H9 (cell line): ENCODE measurements around the gene ALLC. TPM values are rescaled to one million over a fixed set of nuclear protein-coding genes. Genes with fewer than 3 reads are reported as not detected.

Experiments
- DNase-seq: peaks from one replicate; pipeline ENCODE4 v3.0.0-alpha.2; 2017
- H2AFZ ChIP-seq: one replicate; pipeline ENCODE4 v1.6.1; 2013; ENCODE audit warnings: mild to moderate bottlenecking, low read length, control low read depth, moderate library complexity
- H2AK5ac ChIP-seq: 2 replicates; pipeline ENCODE4 v1.6.1; 2013; ENCODE audit warnings: low read length, control low read depth, mixed read lengths; ENCODE audit not compliant: insufficient read length
- H2BK120ac ChIP-seq: one replicate; pipeline ENCODE4 v1.6.1; 2013; ENCODE audit warnings: low read depth, mild to moderate bottlenecking, low read length, control low read depth, inconsistent platforms; ENCODE audit not compliant: poor library complexity, severe bottlenecking
- H2BK12ac ChIP-seq: 2 replicates; pipeline ENCODE4 v1.6.1; 2013; ENCODE audit warnings: low read length, control low read depth, mixed read lengths, low read depth; ENCODE audit not compliant: insufficient read length
- H2BK15ac ChIP-seq: 2 replicates; pipeline ENCODE4 v1.6.1; 2013; ENCODE audit warnings: low read depth, low read length, control low read depth
- H2BK20ac ChIP-seq: one replicate; pipeline ENCODE4 v1.6.1; 2013; ENCODE audit warnings: low read depth, mild to moderate bottlenecking, low read length, control low read depth, inconsistent platforms; ENCODE audit not compliant: poor library complexity, severe bottlenecking
- H2BK5ac ChIP-seq: 2 replicates; pipeline ENCODE4 v1.6.1; 2013; ENCODE audit warnings: low read length, control low read depth, mixed read lengths; ENCODE audit not compliant: insufficient read length
- H3K14ac ChIP-seq: 2 replicates; pipeline ENCODE4 v1.6.1; 2013; ENCODE audit warnings: low read length, control low read depth; ENCODE audit not compliant: insufficient read depth
- H3K18ac ChIP-seq: 2 replicates; pipeline ENCODE4 v1.6.1; 2013; ENCODE audit warnings: low read depth, mild to moderate bottlenecking, mixed read lengths, low read length, control low read depth; ENCODE audit not compliant: insufficient read length
- H3K23ac ChIP-seq: 2 replicates; pipeline ENCODE4 v1.6.1; 2013; ENCODE audit warnings: low read length, control low read depth, mixed read lengths, low read depth; ENCODE audit not compliant: insufficient read length
- H3K23me2 ChIP-seq: 2 replicates; pipeline ENCODE4 v1.6.1; 2013; ENCODE audit warnings: low read depth, mild to moderate bottlenecking, mixed read lengths, low read length, control low read depth; ENCODE audit not compliant: insufficient read length, poor library complexity, severe bottlenecking
- H3K27ac ChIP-seq: 2 replicates; pipeline ENCODE4 v1.5.1; 2013; ENCODE audit warnings: low read length, control low read depth, mixed read lengths, low read depth; ENCODE audit not compliant: insufficient read length
- H3K27me3 ChIP-seq: 2 replicates; pipeline ENCODE4 v1.6.1; 2013; ENCODE audit warnings: low read length, control low read depth, inconsistent platforms; ENCODE audit not compliant: insufficient read depth
- H3K4ac ChIP-seq: 2 replicates; pipeline ENCODE4 v1.6.1; 2013; ENCODE audit warnings: low read depth, mild to moderate bottlenecking, control low read depth, inconsistent platforms, low read length, moderate library complexity
- H3K4me1 ChIP-seq: 2 replicates; pipeline ENCODE4 v1.6.1; 2013; ENCODE audit warnings: low read length, control low read depth, inconsistent platforms; ENCODE audit not compliant: insufficient read depth
- H3K4me2 ChIP-seq: 2 replicates; pipeline ENCODE4 v1.6.1; 2013; ENCODE audit warnings: low read length, control low read depth, mixed read lengths; ENCODE audit not compliant: insufficient read length, insufficient read depth
- H3K56ac ChIP-seq: 2 replicates; pipeline ENCODE4 v1.6.1; 2013; ENCODE audit warnings: low read depth, mild to moderate bottlenecking, mixed read lengths, low read length, control low read depth; ENCODE audit not compliant: insufficient read length
- H3K79me1 ChIP-seq: 2 replicates; pipeline ENCODE4 v1.6.1; 2013; ENCODE audit warnings: low read depth, mild to moderate bottlenecking, moderate library complexity, low read length, control low read depth, inconsistent platforms; ENCODE audit not compliant: insufficient read depth, poor library complexity, severe bottlenecking
- H3K79me2 ChIP-seq: 2 replicates; pipeline ENCODE4 v1.6.1; 2013; ENCODE audit warnings: low read length, control low read depth, inconsistent platforms; ENCODE audit not compliant: insufficient read depth
- H3K9ac ChIP-seq: 2 replicates; pipeline ENCODE4 v1.6.1; 2013; ENCODE audit warnings: low read length, control low read depth, mixed read lengths; ENCODE audit not compliant: insufficient read length; ENCODE audit errors: extremely low read depth
- H3K9me3 ChIP-seq: one replicate; pipeline ENCODE4 v1.6.1; 2013; ENCODE audit warnings: low read depth, low read length, inconsistent platforms; ENCODE audit not compliant: control insufficient read depth
- H3T11ph ChIP-seq: one replicate; pipeline ENCODE4 v1.6.1; 2013; ENCODE audit warnings: mild to moderate bottlenecking, low read length, control low read depth, inconsistent platforms
- H4K20me1 ChIP-seq: one replicate; pipeline ENCODE4 v1.6.1; 2013; ENCODE audit not compliant: control insufficient read depth, insufficient read length, insufficient read depth
- H4K5ac ChIP-seq: 2 replicates; pipeline ENCODE4 v1.6.1; 2013; ENCODE audit warnings: low read depth, mild to moderate bottlenecking, mixed read lengths, low read length, control low read depth; ENCODE audit not compliant: insufficient read length
- H4K8ac ChIP-seq: replicated peaks from 2 replicates; pipeline ENCODE4 v1.6.1; 2013; ENCODE audit warnings: low read length, control low read depth, mixed read lengths, low read depth; ENCODE audit not compliant: insufficient read length
- H4K91ac ChIP-seq: 2 replicates; pipeline ENCODE4 v1.6.1; 2013; ENCODE audit warnings: low read depth, mild to moderate bottlenecking, moderate library complexity, mixed read lengths, low read length, control low read depth; ENCODE audit not compliant: insufficient read length
- H3K27ac Mint-ChIP-seq, 3 experiments: 2 replicates in 2 of 3; 3 replicates in 1 of 3; pipeline ENCODE4 v1.8.0; 2020 to 2021; ENCODE audit warnings: mixed read lengths in 3 of 3, mild to moderate bottlenecking in 1 of 3, moderate library complexity in 1 of 3
- H3K27me3 Mint-ChIP-seq: 2 replicates; pipeline ENCODE4 v1.8.0; 2021; ENCODE audit warnings: low read depth, mild to moderate bottlenecking, moderate library complexity, mixed read lengths
- H3K36me3 Mint-ChIP-seq, 3 experiments: 2 replicates in 2 of 3; 3 replicates in 1 of 3; pipeline ENCODE4 v1.8.0; 2020 to 2021; ENCODE audit warnings: low read depth in 3 of 3, mixed read lengths in 3 of 3; ENCODE audit not compliant: insufficient read depth in 1 of 3
- H3K4me1 Mint-ChIP-seq, 2 experiments: 2 replicates each; pipeline ENCODE4 v1.8.0; 2020; ENCODE audit warnings: mixed read lengths in 2 of 2
- H3K4me3 Mint-ChIP-seq, 2 experiments: 2 replicates in 1 of 2; 3 replicates in 1 of 2; pipeline ENCODE4 v1.8.0; 2020 to 2021; ENCODE audit warnings: mild to moderate bottlenecking in 2 of 2, mixed read lengths in 2 of 2, moderate library complexity in 1 of 2
- H3K9me3 Mint-ChIP-seq, 2 experiments: 2 replicates in 1 of 2; 3 replicates in 1 of 2; pipeline ENCODE4 v1.8.0; 2020; ENCODE audit warnings: mild to moderate bottlenecking in 2 of 2, mixed read lengths in 2 of 2, moderate library complexity in 1 of 2
- WGBS: extraction: QIAGEN DNeasy Blood & Tissue Kit; methylation state at CpG from one replicate; pipeline ENCODE4 v1.1.7; 2013; ENCODE audit warnings: missing lambda C conversion rate, low lambda C conversion rate, mixed read lengths; ENCODE audit not compliant: insufficient read length; ENCODE audit errors: extremely low coverage; 5-methylcytosine and 5-hydroxymethylcytosine counted together
- total RNA-seq: library from RNA; stranded (reverse); gene quantifications from 2 replicates; pipeline ENCODE4 v1.2.1, GENCODE V29; 2021
- TF ChIP-seq, protein P1 (sequence below): fragments of 200-600 bp; sonication (generic); conservative IDR thresholded peaks from 3 replicates; pipeline ENCODE4 v1.8.0; 2021; ENCODE audit warnings: antibody characterized with exemption, mild to moderate bottlenecking

ALLC gene
- total RNA-seq, 1 experiment from 2014 or later = not detected

GRCh38 chr2:3612639-3613523 lies 45.1 kb upstream of the ALLC start:
- no peaks in the 10 kb centered on the region for H3K79me2 ChIP-seq
- no peak overlapping the region for H2BK120ac ChIP-seq
- H2AFZ ChIP-seq = no peak overlapping the region
- no peak overlapping the region for H4K91ac ChIP-seq
- H3T11ph ChIP-seq = no peak overlapping the region
- no peaks in the 10 kb centered on the region for H3K79me1 ChIP-seq
- no peak overlapping the region for H3K56ac ChIP-seq
- H3K18ac ChIP-seq = no peak overlapping the region
- Mint-ChIP-seq H3K9me3 (peaks cover 23 to 26% of the 10 kb centered on the region in 2 experiments), H3K27me3 (peaks cover 9% of the 10 kb centered on the region), H3K4me3 (no peak overlapping the region), H3K27ac (no peak overlapping the region), H3K4me1 (peaks cover 9 to 17% of the 10 kb centered on the region in 2 experiments; a peak in 3 of 4 replicates), H3K36me3 (peaks cover 0 to 24% (median 11%) of the 10 kb centered on the region in 3 experiments; a peak in 6 of 7 replicates)
- H4K20me1 ChIP-seq = no peaks in the 10 kb centered on the region
- TF ChIP-seq, protein P1, sequence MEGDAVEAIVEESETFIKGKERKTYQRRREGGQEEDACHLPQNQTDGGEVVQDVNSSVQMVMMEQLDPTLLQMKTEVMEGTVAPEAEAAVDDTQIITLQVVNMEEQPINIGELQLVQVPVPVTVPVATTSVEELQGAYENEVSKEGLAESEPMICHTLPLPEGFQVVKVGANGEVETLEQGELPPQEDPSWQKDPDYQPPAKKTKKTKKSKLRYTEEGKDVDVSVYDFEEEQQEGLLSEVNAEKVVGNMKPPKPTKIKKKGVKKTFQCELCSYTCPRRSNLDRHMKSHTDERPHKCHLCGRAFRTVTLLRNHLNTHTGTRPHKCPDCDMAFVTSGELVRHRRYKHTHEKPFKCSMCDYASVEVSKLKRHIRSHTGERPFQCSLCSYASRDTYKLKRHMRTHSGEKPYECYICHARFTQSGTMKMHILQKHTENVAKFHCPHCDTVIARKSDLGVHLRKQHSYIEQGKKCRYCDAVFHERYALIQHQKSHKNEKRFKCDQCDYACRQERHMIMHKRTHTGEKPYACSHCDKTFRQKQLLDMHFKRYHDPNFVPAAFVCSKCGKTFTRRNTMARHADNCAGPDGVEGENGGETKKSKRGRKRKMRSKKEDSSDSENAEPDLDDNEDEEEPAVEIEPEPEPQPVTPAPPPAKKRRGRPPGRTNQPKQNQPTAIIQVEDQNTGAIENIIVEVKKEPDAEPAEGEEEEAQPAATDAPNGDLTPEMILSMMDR = no peak
- no peak overlapping the region for H3K4ac ChIP-seq
- H4K5ac ChIP-seq = no peak overlapping the region
- H2BK20ac ChIP-seq = no peak overlapping the region
- WGBS = no CpG with 5 or more reads among the region's 29 CpGs
- H3K9ac ChIP-seq = no peak overlapping the region
- no peak overlapping the region for H2BK15ac ChIP-seq
- no peak overlapping the region for H2BK5ac ChIP-seq
- H3K27ac ChIP-seq = no peak overlapping the region
- H3K27me3 ChIP-seq = no peaks in the 10 kb centered on the region
- H3K4me1 ChIP-seq = no peaks in the 10 kb centered on the region
- no peak overlapping the region for H3K4me2 ChIP-seq
- no peak overlapping the region for H2AK5ac ChIP-seq
- no peak for DNase-seq
- H3K9me3 ChIP-seq = no peaks in the 10 kb centered on the region
- H4K8ac ChIP-seq = no peak overlapping the region
- H3K23ac ChIP-seq = no peak overlapping the region
- no peak overlapping the region for H2BK12ac ChIP-seq
- no peak overlapping the region; the same call in 1 of the 2 replicates for H3K14ac ChIP-seq
- H3K23me2 ChIP-seq = no peaks in the 10 kb centered on the region
